GM12878 (cell line): ENCODE data around the gene TMC8. TPM values are rescaled to one million over a fixed set of nuclear protein-coding genes. Genes with fewer than 3 reads are reported as not detected.

Experiments
- ASH2L ChIP-seq: fragments of 300-600, 200-600 bp; sonication (generic); IDR thresholded peaks from 2 replicates; pipeline ENCODE4 v1.6.1; 2017; ENCODE audit warnings: low read depth, mild to moderate bottlenecking, borderline replicate concordance
- BACH1 ChIP-seq: fragments of 450-650 bp; IDR thresholded peaks from 2 replicates; pipeline ENCODE4 v1.6.1; 2017; ENCODE audit warnings: mild to moderate bottlenecking, borderline replicate concordance
- EED ChIP-seq: sonication (generic); IDR thresholded peaks from 2 replicates; pipeline ENCODE4 v1.6.1; 2016; ENCODE audit warnings: antibody characterized with exemption, low read depth
- ELK1 ChIP-seq: IDR thresholded peaks from 2 replicates; pipeline ENCODE4 v1.6.1; 2012; ENCODE audit warnings: low read depth, low read length, improper control_type of control experiment
- ESRRA ChIP-seq: IDR thresholded peaks from 2 replicates; pipeline ENCODE4 v1.6.1; 2012; ENCODE audit warnings: mild to moderate bottlenecking, low read length, improper control_type of control experiment
- HDAC6 ChIP-seq: fragments of 200-600 bp; sonication (generic); IDR thresholded peaks from one replicate; pipeline ENCODE4 v1.8.0; 2017; ENCODE audit warnings: antibody characterized with exemption; ENCODE audit not compliant: unreplicated experiment
- HDGF ChIP-seq: fragments of 450-650 bp; IDR thresholded peaks from 2 replicates; pipeline ENCODE4 v1.6.1; 2016; ENCODE audit warnings: antibody characterized with exemption
- JUNB ChIP-seq: IDR thresholded peaks from 2 replicates; pipeline ENCODE4 v1.6.1; 2016; ENCODE audit warnings: antibody characterized with exemption, mild to moderate bottlenecking
- MTA3 ChIP-seq: IDR thresholded peaks from 2 replicates; pipeline ENCODE4 v1.6.1; 2012; ENCODE audit warnings: low read length, inconsistent platforms, borderline replicate concordance
- MYC ChIP-seq: IDR thresholded peaks from 2 replicates; pipeline ENCODE4 v1.6.1; 2011; ENCODE audit warnings: mild to moderate bottlenecking, low read length, moderate library complexity, inconsistent platforms; ENCODE audit not compliant: insufficient read depth, insufficient replicate concordance, insufficient read length, severe bottlenecking
- NR2C1 ChIP-seq: fragments of 450-650 bp; IDR thresholded peaks from 2 replicates; pipeline ENCODE4 v1.6.1; 2017; ENCODE audit warnings: antibody characterized with exemption, mild to moderate bottlenecking, moderate library complexity
- PAX8 ChIP-seq: fragments of 450-650 bp; IDR thresholded peaks from 2 replicates; pipeline ENCODE4 v1.6.1; 2017; ENCODE audit warnings: mild to moderate bottlenecking, moderate library complexity
- POLR2AphosphoS2 ChIP-seq: IDR thresholded peaks from 2 replicates; pipeline ENCODE4 v1.6.1; 2011; ENCODE audit warnings: low read depth, mild to moderate bottlenecking, low read length, improper control_type of control experiment, moderate library complexity
- RELB ChIP-seq: fragments of 450-650 bp; IDR thresholded peaks from 2 replicates; pipeline ENCODE4 v1.6.1; 2017; ENCODE audit warnings: low read depth, mild to moderate bottlenecking, moderate library complexity
- SIX5 ChIP-seq: IDR thresholded peaks from 2 replicates; pipeline ENCODE4 v1.6.1; 2011; ENCODE audit warnings: mild to moderate bottlenecking, low read depth, low read length, moderate library complexity; ENCODE audit not compliant: severe bottlenecking
- SRF ChIP-seq, 2 experiments: IDR thresholded peaks; 2 replicates each; pipeline ENCODE4 v1.6.1; 2011; ENCODE audit warnings: low read depth in 2 of 2, low read length in 2 of 2, mild to moderate bottlenecking in 1 of 2, moderate library complexity in 1 of 2
- TAF1 ChIP-seq: IDR thresholded peaks from 2 replicates; pipeline ENCODE4 v1.6.1; 2011; ENCODE audit warnings: mild to moderate bottlenecking, low read depth, low read length, borderline replicate concordance
- TCF3 ChIP-seq: IDR thresholded peaks from 2 replicates; pipeline ENCODE4 v1.6.1; 2012; ENCODE audit warnings: low read depth, mild to moderate bottlenecking, low read length, borderline replicate concordance; ENCODE audit not compliant: insufficient read depth
- YBX1 ChIP-seq: fragments of 450-650 bp; IDR thresholded peaks from 2 replicates; pipeline ENCODE4 v1.6.1; 2016; ENCODE audit warnings: antibody characterized with exemption
- YY1 ChIP-seq: IDR thresholded peaks from 2 replicates; pipeline ENCODE4 v1.6.1; 2011; ENCODE audit warnings: low read depth, mild to moderate bottlenecking, low read length
- ZBED1 ChIP-seq: IDR thresholded peaks from 2 replicates; pipeline ENCODE4 v1.6.1; 2016; ENCODE audit warnings: borderline replicate concordance
- ZNF274 ChIP-seq: IDR thresholded peaks from one replicate; pipeline ENCODE4 v1.8.0; 2011; ENCODE audit not compliant: insufficient read length, insufficient read depth
- ZNF384 ChIP-seq: IDR thresholded peaks from 2 replicates; pipeline ENCODE4 v1.6.1; 2012; ENCODE audit warnings: low read depth, mild to moderate bottlenecking, low read length, improper control_type of control experiment, borderline replicate concordance
- ZNF622 ChIP-seq: fragments of 450-650 bp; IDR thresholded peaks from 2 replicates; pipeline ENCODE4 v1.6.1; 2017; ENCODE audit warnings: mild to moderate bottlenecking, inconsistent platforms
- polyA plus RNA-seq, 11 experiments: library from polyadenylated mRNA; depleted of rRNA in 4 of 11; unstranded in 6 of 11; stranded (reverse) in 5 of 11; fragments of >200 nt; fragmentation: Nextera tagmentation in 4 of 11; fragmentation: Illumina TruSeq in 1 of 11; extraction: Ambion mirVana in 4 of 11; extraction: Trizol in 1 of 11; gene quantifications; 1 replicate in 1 of 11; 2 replicates in 10 of 11; pipeline versions ENCODE4 v1.2.1 to v1.2.3, GENCODE V29; 2011 to 2016; ENCODE audit warnings: inconsistent platforms in 2 of 11, missing spikeins in 2 of 11, low read depth in 1 of 11
- total RNA-seq, 4 experiments: library from RNA; depleted of rRNA in 3 of 4; stranded (reverse); fragments of >200 nt in 3 of 4; fragmentation: Illumina TruSeq in 1 of 4; extraction: Trizol in 1 of 4; gene quantifications; 2 replicates each; pipeline versions ENCODE4 v1.2.1 to v1.2.3, GENCODE V29; 2013 to 2021
- TF ChIP-seq, protein P1 (sequence below): IDR thresholded peaks from 2 replicates; pipeline ENCODE4 v1.6.1; 2011; ENCODE audit warnings: borderline replicate concordance, low read depth, mild to moderate bottlenecking, moderate library complexity, mixed read lengths, low read length; ENCODE audit not compliant: insufficient read depth; ENCODE audit errors: extremely low read length
- TF ChIP-seq, protein P2 (sequence below): IDR thresholded peaks from 2 replicates; pipeline ENCODE4 v1.6.1; 2012; ENCODE audit warnings: low read depth, low read length, improper control_type of control experiment

The TMC8 gene
- total and polyA plus RNA-seq, 10 of the 15 experiments (the other 5 are each of a cell fraction or from before 2014, with no cell fraction given), result 2.7 to 128 (median 40.0) TPM

- TF ChIP-seq, protein P1, sequence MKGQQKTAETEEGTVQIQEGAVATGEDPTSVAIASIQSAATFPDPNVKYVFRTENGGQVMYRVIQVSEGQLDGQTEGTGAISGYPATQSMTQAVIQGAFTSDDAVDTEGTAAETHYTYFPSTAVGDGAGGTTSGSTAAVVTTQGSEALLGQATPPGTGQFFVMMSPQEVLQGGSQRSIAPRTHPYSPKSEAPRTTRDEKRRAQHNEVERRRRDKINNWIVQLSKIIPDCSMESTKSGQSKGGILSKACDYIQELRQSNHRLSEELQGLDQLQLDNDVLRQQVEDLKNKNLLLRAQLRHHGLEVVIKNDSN, result no peak
- TF ChIP-seq SRF (IDR thresholded peaks at IDR 0.05; ENCODE audit: low read depth in 2 of 2, low read length in 2 of 2) (no peak), ZBED1 (0 out of 2 replicates have a peak, but pooled peaks have one; percentile 25), YY1 (no peak), JUNB (0 out of 2 replicates have a peak, but pooled peaks have one; percentile 29), MTA3 (no peak), ZNF622 (no peak), EED (no peak), TAF1 (no peak), SIX5 (no peak), HDGF (no peak), PAX8 (no peak), TCF3 (0 out of 2 replicates have a peak, but pooled peaks have one; percentile 16), ZNF274 (no peak), ASH2L (no peak), YBX1 (no peak), ELK1 (no peak), NR2C1 (no peak), HDAC6 (no peak), RELB (no peak), BACH1 (no peak), ZNF384 (no peak), MYC (no peak), ESRRA (no peak), POLR2AphosphoS2 (no peak)
- TF ChIP-seq, protein P2, sequence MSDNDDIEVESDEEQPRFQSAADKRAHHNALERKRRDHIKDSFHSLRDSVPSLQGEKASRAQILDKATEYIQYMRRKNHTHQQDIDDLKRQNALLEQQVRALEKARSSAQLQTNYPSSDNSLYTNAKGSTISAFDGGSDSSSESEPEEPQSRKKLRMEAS, result no peak
These were observed 16.5 kb upstream of the TMC8 start (continued) for GRCh38 chr17:78113804-78114785.
